22Rv1 (cell line): ENCODE data around the gene RASGRP2.

Experiments
- H3K27ac ChIP-seq: fragments of 450-650 bp; 2 replicates; pipeline ENCODE4 v1.5.1; 2017
- CTCF ChIP-seq: fragments of 450-650 bp; IDR thresholded peaks from 2 replicates; pipeline ENCODE4 v1.5.1; 2017; ENCODE audit warnings: mild to moderate bottlenecking
- ZFX ChIP-seq: fragments of 450-650 bp; IDR thresholded peaks from 2 replicates; pipeline ENCODE4 v1.6.1; 2017; ENCODE audit warnings: antibody characterized with exemption, borderline replicate concordance

RASGRP2 gene

GRCh38 chr11:64747961-64748665 is 4.2 kb upstream of the RASGRP2 start:
- no peak for TF ChIP-seq ZFX
- no peak for TF ChIP-seq CTCF
- no peak overlapping the region for H3K27ac ChIP-seq

- no peak for TF ChIP-seq ZFX
- no peak for TF ChIP-seq CTCF
- H3K27ac ChIP-seq, result no peak overlapping the region
Observed at GRCh38 chr11:64746486-64746885, 2.5 kb upstream of the RASGRP2 start.

- no peak overlapping the region for H3K27ac ChIP-seq
Observed at GRCh38 chr11:64745521-64746328, 1.8 kb upstream of the RASGRP2 start.

GRCh38 chr11:64745189-64745520 is 1.2 kb upstream of the RASGRP2 start:
- no peak for TF ChIP-seq ZFX
- no peak for TF ChIP-seq CTCF

More at GRCh38 chr11:64745521-64746328, 1.8 kb upstream of the RASGRP2 start:
- no peak for TF ChIP-seq CTCF

GRCh38 chr11:64744544-64745188 is 724 bp upstream of the RASGRP2 start:
- TF ChIP-seq CTCF (no peak), ZFX (no peak)
- no peak overlapping the region for H3K27ac ChIP-seq

More at GRCh38 chr11:64745189-64745520, 1.2 kb upstream of the RASGRP2 start:
- H3K27ac ChIP-seq, result no peak overlapping the region

GRCh38 chr11:64742889-64743590 is 902 bp downstream of the RASGRP2 start:
- H3K27ac ChIP-seq, result no peak overlapping the region
- TF ChIP-seq ZFX (no peak), CTCF (peak; percentile 86)
